OCI-LY3 (cell line): Measurements from ENCODE around the gene MYO7A.

Source experiments
- H2AFZ ChIP-seq: fragments of 200-600, 300-600 bp; shearing (Covaris generic); 2 replicates; pipeline ENCODE4 v1.6.0; 2014; ENCODE audit warnings: antibody characterized with exemption, low read depth, low read length
- H3K27ac ChIP-seq: fragments of 200-600, 300-600 bp; sonication (generic); 2 replicates; pipeline ENCODE4 v1.5.1; 2014; ENCODE audit warnings: mild to moderate bottlenecking, low read length, moderate library complexity, mixed read lengths
- H3K27me3 ChIP-seq: fragments of 200-600, 300-600 bp; sonication (generic); 2 replicates; pipeline ENCODE4 v1.6.1; 2014; ENCODE audit warnings: low read depth, low read length, mixed read lengths
- H3K36me3 ChIP-seq: fragments of 200-600, 300-600 bp; sonication (generic); replicated peaks from 2 replicates; pipeline ENCODE3; 2014; ENCODE audit warnings: low read depth, low read length, mixed read lengths
- H3K4me1 ChIP-seq: fragments of 300-600, 200-600 bp; sonication (generic); 2 replicates; pipeline ENCODE4 v1.6.1; 2014; ENCODE audit warnings: low read length, mixed read lengths
- H3K4me2 ChIP-seq: fragments of 200-600, 300-600 bp; sonication (generic); 2 replicates; pipeline ENCODE4 v1.6.1; 2014; ENCODE audit warnings: low read length, mixed read lengths
- H3K4me3 ChIP-seq: fragments of 300-600, 200-600 bp; sonication (generic); 2 replicates; pipeline ENCODE4 v1.5.1; 2014; ENCODE audit warnings: antibody characterized with exemption, mild to moderate bottlenecking, low read length, moderate library complexity
- H3K79me2 ChIP-seq: fragments of 300-600, 200-600 bp; shearing (Covaris generic); 2 replicates; pipeline ENCODE4 v1.6.1; 2014; ENCODE audit warnings: mild to moderate bottlenecking, low read length, mixed read lengths
- H3K9ac ChIP-seq: fragments of 300-600, 200-600 bp; shearing (Covaris generic); 2 replicates; pipeline ENCODE4 v1.6.0; 2014; ENCODE audit warnings: mild to moderate bottlenecking, low read length, moderate library complexity
- H3K9me3 ChIP-seq: fragments of 200-600, 300-600 bp; shearing (Covaris generic); 2 replicates; pipeline ENCODE4 v1.6.1; 2014; ENCODE audit warnings: low read length, mixed read lengths; ENCODE audit not compliant: insufficient read depth
- H4K20me1 ChIP-seq: fragments of 200-600, 300-600 bp; sonication (generic); 2 replicates; pipeline ENCODE4 v1.6.1; 2016; ENCODE audit warnings: low read length, mixed read lengths; ENCODE audit not compliant: insufficient read depth
- CTCF ChIP-seq: fragments of 200-600, 300-600 bp; sonication (generic); IDR thresholded peaks from 2 replicates; pipeline ENCODE4 v1.5.1; 2014; ENCODE audit warnings: antibody characterized with exemption, low read length, low read depth
- EZH2phosphoT487 ChIP-seq: fragments of 200-600 bp; shearing (Covaris generic); IDR thresholded peaks from 2 replicates; pipeline ENCODE4 v1.6.1; 2018; ENCODE audit warnings: antibody characterized with exemption, mixed run types, low read depth

Gene MYO7A

GRCh38 chr11:77125191-77125590 lies 2.9 kb upstream of the MYO7A start:
- Histone ChIP-seq H4K20me1 (no peaks in the 10 kb centered on the region), H3K27me3 (no peaks in the 10 kb centered on the region), H3K4me2 (no peak overlapping the region), H3K79me2 (no peaks in the 10 kb centered on the region), H3K36me3 (no peaks in the 10 kb centered on the region), H3K4me3 (no peak overlapping the region), H3K27ac (no peak overlapping the region), H3K9ac (no peak overlapping the region), H3K4me1 (peaks cover 15% of the 10 kb centered on the region), H3K9me3 (no peaks in the 10 kb centered on the region), H2AFZ (no peak overlapping the region)
- TF ChIP-seq EZH2phosphoT487 (no peak), CTCF (no peak)

- Histone ChIP-seq H3K4me2 (no peak overlapping the region), H3K79me2 (no peaks in the 10 kb centered on the region), H3K4me3 (no peak overlapping the region), H3K9me3 (no peaks in the 10 kb centered on the region), H2AFZ (no peak overlapping the region), H3K36me3 (no peaks in the 10 kb centered on the region), H3K27me3 (no peaks in the 10 kb centered on the region), H3K4me1 (peaks cover 15% of the 10 kb centered on the region), H3K27ac (no peak overlapping the region), H4K20me1 (no peaks in the 10 kb centered on the region), H3K9ac (no peak overlapping the region)
- TF ChIP-seq CTCF: no peak
- no peak for TF ChIP-seq EZH2phosphoT487
Measured at GRCh38 chr11:77125695-77126094, 2.4 kb upstream of the MYO7A start.

- Histone ChIP-seq H3K9me3 (no peaks in the 10 kb centered on the region), H2AFZ (no peak overlapping the region), H3K9ac (no peak overlapping the region), H4K20me1 (no peaks in the 10 kb centered on the region), H3K4me3 (no peak overlapping the region), H3K36me3 (no peaks in the 10 kb centered on the region), H3K27ac (no peak overlapping the region), H3K79me2 (no peaks in the 10 kb centered on the region), H3K4me2 (peak overlapping the region; percentile 99; the same call in 1 of the 2 replicates), H3K4me1 (peaks cover 15% of the 10 kb centered on the region), H3K27me3 (no peaks in the 10 kb centered on the region)
- TF ChIP-seq CTCF: no peak
- no peak for TF ChIP-seq EZH2phosphoT487
Measured at GRCh38 chr11:77126156-77126775, 1.8 kb upstream of the MYO7A start.

GRCh38 chr11:77126861-77127234 lies 1.2 kb upstream of the MYO7A start:
- Histone ChIP-seq H3K4me1 (peaks cover 15% of the 10 kb centered on the region), H3K79me2 (no peaks in the 10 kb centered on the region), H3K27ac (no peak overlapping the region), H3K36me3 (no peaks in the 10 kb centered on the region), H3K4me2 (peak overlapping the region; percentile 99), H3K4me3 (peak overlapping the region; percentile 79), H3K27me3 (no peaks in the 10 kb centered on the region), H4K20me1 (no peaks in the 10 kb centered on the region), H3K9ac (peak overlapping the region; percentile 54), H3K9me3 (no peaks in the 10 kb centered on the region), H2AFZ (peak overlapping the region; percentile 98)
- no peak for TF ChIP-seq CTCF
- TF ChIP-seq EZH2phosphoT487: no peak
